ENCODE results near the gene SH3GL3. TPM values are rescaled to one million over a fixed set of nuclear protein-coding genes. Genes with fewer than 3 reads are reported as not detected.

The SH3GL3 gene
- total RNA-seq, 1 donor: 0.72 TPM

- no peaks in the 10 kb centered on the region for H4K20me1 ChIP-seq (ENCODE audit: insufficient read depth, low read length)
- TF ChIP-seq CTCF (IDR thresholded peaks at IDR 0.05; ENCODE audit: extremely low read depth, low read depth, low read length): no peak
Measured at GRCh38 chr15:83537606-83538005, 90.5 kb downstream of the SH3GL3 start.

GRCh38 chr15:83538682-83539081, 91.5 kb downstream of the SH3GL3 start:
- no peak overlapping the region for H2AFZ ChIP-seq (ENCODE audit: low read length)
- H3K36me3 ChIP-seq (ENCODE audit: insufficient read depth, low read length): no peaks in the 10 kb centered on the region
- no peak overlapping the region for H3K4me2 ChIP-seq (ENCODE audit: insufficient read depth, low read length)
- H3K27me3 ChIP-seq (ENCODE audit: insufficient read depth, low read length): no peaks in the 10 kb centered on the region
- H3K4me1 ChIP-seq (ENCODE audit: insufficient read depth, low read length): no peaks in the 10 kb centered on the region
- DNase-seq (ENCODE audit: insufficient read length, low spot score, missing footprints): no peak
- H3K79me2 ChIP-seq (ENCODE audit: insufficient read depth, low read length): no peaks in the 10 kb centered on the region
- H4K20me1 ChIP-seq (ENCODE audit: insufficient read depth, low read length): no peaks in the 10 kb centered on the region
- no peak overlapping the region for H3K27ac ChIP-seq (ENCODE audit: low read depth, low read length)
- no peak overlapping the region for H3K4me3 ChIP-seq (ENCODE audit: insufficient read depth, low read length)
- H3K9me3 ChIP-seq (ENCODE audit: low read depth, low read length): no peaks in the 10 kb centered on the region
- no peak for TF ChIP-seq CTCF (IDR thresholded peaks at IDR 0.05; ENCODE audit: extremely low read depth, low read depth, low read length)

More at GRCh38 chr15:83537606-83538005, 90.5 kb downstream of the SH3GL3 start:
- no peaks in the 10 kb centered on the region for H3K27me3 ChIP-seq (ENCODE audit: insufficient read depth, low read length)
- no peaks in the 10 kb centered on the region for H3K4me1 ChIP-seq (ENCODE audit: insufficient read depth, low read length)
- no peak for DNase-seq (ENCODE audit: insufficient read length, low spot score, missing footprints)
- H3K36me3 ChIP-seq (ENCODE audit: insufficient read depth, low read length): no peaks in the 10 kb centered on the region
- no peak overlapping the region for H3K4me3 ChIP-seq (ENCODE audit: insufficient read depth, low read length)
- no peak overlapping the region for H2AFZ ChIP-seq (ENCODE audit: low read length)
- H3K9me3 ChIP-seq (ENCODE audit: low read depth, low read length): no peaks in the 10 kb centered on the region
- no peak overlapping the region for H3K27ac ChIP-seq (ENCODE audit: low read depth, low read length)
- no peaks in the 10 kb centered on the region for H3K79me2 ChIP-seq (ENCODE audit: insufficient read depth, low read length)
- H3K4me2 ChIP-seq (ENCODE audit: insufficient read depth, low read length): no peak overlapping the region

- no peak for DNase-seq (ENCODE audit: insufficient read length, low spot score, missing footprints)
- TF ChIP-seq CTCF (IDR thresholded peaks at IDR 0.05; ENCODE audit: extremely low read depth, low read depth, low read length): no peak
- no peaks in the 10 kb centered on the region for H3K79me2 ChIP-seq (ENCODE audit: insufficient read depth, low read length)
- H4K20me1 ChIP-seq (ENCODE audit: insufficient read depth, low read length): no peaks in the 10 kb centered on the region
- H3K4me2 ChIP-seq (ENCODE audit: insufficient read depth, low read length): no peak overlapping the region
- no peaks in the 10 kb centered on the region for H3K9me3 ChIP-seq (ENCODE audit: low read depth, low read length)
- H3K27ac ChIP-seq (ENCODE audit: low read depth, low read length): no peak overlapping the region
- no peak overlapping the region for H2AFZ ChIP-seq (ENCODE audit: low read length)
- H3K4me1 ChIP-seq (ENCODE audit: insufficient read depth, low read length): no peaks in the 10 kb centered on the region
- no peak overlapping the region for H3K4me3 ChIP-seq (ENCODE audit: insufficient read depth, low read length)
- H3K27me3 ChIP-seq (ENCODE audit: insufficient read depth, low read length): no peaks in the 10 kb centered on the region
- H3K36me3 ChIP-seq (ENCODE audit: insufficient read depth, low read length): no peaks in the 10 kb centered on the region
Measured at GRCh38 chr15:83545804-83546511, 98.8 kb downstream of the SH3GL3 start.

- TF ChIP-seq CTCF (IDR thresholded peaks at IDR 0.05; ENCODE audit: extremely low read depth, low read depth, low read length): no peak
- no peaks in the 10 kb centered on the region for H3K27me3 ChIP-seq (ENCODE audit: insufficient read depth, low read length)
- H3K79me2 ChIP-seq (ENCODE audit: insufficient read depth, low read length): no peaks in the 10 kb centered on the region
- no peaks in the 10 kb centered on the region for H4K20me1 ChIP-seq (ENCODE audit: insufficient read depth, low read length)
- H3K4me1 ChIP-seq (ENCODE audit: insufficient read depth, low read length): no peaks in the 10 kb centered on the region
- H3K36me3 ChIP-seq (ENCODE audit: insufficient read depth, low read length): no peaks in the 10 kb centered on the region
- H3K27ac ChIP-seq (ENCODE audit: low read depth, low read length): no peak overlapping the region
- H3K4me3 ChIP-seq (ENCODE audit: insufficient read depth, low read length): no peak overlapping the region
- DNase-seq (ENCODE audit: insufficient read length, low spot score, missing footprints): peak; percentile 10
- H2AFZ ChIP-seq (ENCODE audit: low read length): no peak overlapping the region
- no peaks in the 10 kb centered on the region for H3K9me3 ChIP-seq (ENCODE audit: low read depth, low read length)
- no peak overlapping the region for H3K4me2 ChIP-seq (ENCODE audit: insufficient read depth, low read length)
Measured at GRCh38 chr15:83546512-83546888, 99.4 kb downstream of the SH3GL3 start.
